Panc1 (cell line): ENCODE measurements around the gene PRKCQ. TPM values are rescaled to one million over a fixed set of nuclear protein-coding genes. Genes with fewer than 3 reads are reported as not detected.

Experiments
- ATAC-seq: fragments of 200-7000 bp; cut with Tn5 transposase; 2 replicates; pipeline ENCODE4 v1.9.1; 2020; ENCODE audit warnings: mild to moderate bottlenecking, moderate library complexity
- BruUV-seq: library from RNA; stranded (reverse); fragments of 400-500 nt; replicated peaks from 2 replicates; lab custom pipeline; 2021; lab: Mats Ljungman, UMichigan
- CTCF ChIA-PET: fragments of 300-600 bp; sonication (Branson Sonifier 250); formaldehyde crosslinking; loops from one replicate; lab custom pipeline; 2022; ENCODE audit warnings: antibody characterized with exemption; lab: Charles Lee
- POLR2A ChIA-PET: fragments of 300-600 bp; sonication (Branson Sonifier 250); formaldehyde crosslinking; loops from one replicate; lab custom pipeline; 2022; ENCODE audit warnings: antibody characterized with exemption; lab: Charles Lee
- DNase-seq: peaks from one replicate; pipeline ENCODE4 v3.0.0-alpha.2; 2010; ENCODE audit warnings: low read depth, low spot score
- H3K27ac ChIP-seq: 2 replicates; pipeline ENCODE4 v1.5.1; 2011; ENCODE audit warnings: mild to moderate bottlenecking, low read length, inconsistent platforms
- H3K27me3 ChIP-seq: fragments of 200-500 bp; sonication (Bioruptor generic); 2 replicates; pipeline ENCODE4 v1.6.0; 2014; ENCODE audit warnings: low read length, inconsistent platforms; ENCODE audit not compliant: control insufficient read depth, insufficient read depth
- H3K36me3 ChIP-seq: fragments of 200-500 bp; sonication (Bioruptor generic); 2 replicates; pipeline ENCODE4 v1.5.1; 2014; ENCODE audit warnings: inconsistent platforms, mild to moderate bottlenecking, low read length, moderate library complexity; ENCODE audit not compliant: control insufficient read depth, insufficient read depth
- H3K4me1 ChIP-seq: 2 replicates; pipeline ENCODE4 v1.5.1; 2011; ENCODE audit warnings: inconsistent platforms, mild to moderate bottlenecking, low read length, moderate library complexity; ENCODE audit not compliant: control insufficient read depth, insufficient read depth
- H3K4me3 ChIP-seq, 2 experiments: 2 replicates each; pipeline ENCODE4 v1.5.1; 2011 to 2012; ENCODE audit warnings: low read depth in 2 of 2, low read length in 2 of 2, mild to moderate bottlenecking in 2 of 2, inconsistent platforms in 1 of 2, moderate library complexity in 1 of 2
- H3K9me3 ChIP-seq: fragments of 200-500 bp; sonication (Bioruptor generic); 2 replicates; pipeline ENCODE4 v1.5.1; 2014; ENCODE audit warnings: low read depth, mild to moderate bottlenecking, inconsistent platforms, low read length, moderate library complexity; ENCODE audit not compliant: control insufficient read depth, insufficient read depth
- POLR2AphosphoS5 ChIP-seq: IDR thresholded peaks from 2 replicates; pipeline ENCODE4 v1.6.1; 2012; ENCODE audit warnings: mild to moderate bottlenecking, low read depth, low read length, moderate library complexity
- SIN3A ChIP-seq: IDR thresholded peaks from 2 replicates; pipeline ENCODE4 v1.6.1; 2012; ENCODE audit warnings: low read depth, mild to moderate bottlenecking, low read length, moderate library complexity, borderline replicate concordance; ENCODE audit not compliant: insufficient read depth
- TCF7L2 ChIP-seq: IDR thresholded peaks from 2 replicates; pipeline ENCODE4 v1.6.1; 2011; ENCODE audit warnings: mild to moderate bottlenecking, low read depth, low read length, inconsistent platforms
- in situ Hi-C: cut with HindIII; loops from 2 replicates; pipeline ENCODE4 v1.10.0; 2016; ENCODE audit warnings: low sequenced_read_pairs, low pct_unique_long_range_greater_than_20kb
- intact Hi-C: fragments of 100-400 bp; cut with micrococcal nuclease; formaldehyde crosslinking; loops from one replicate; pipeline ENCODE4 v1.10.0; 2022; ENCODE audit not compliant: unreplicated experiment
- total RNA-seq: library from RNA; stranded (reverse); gene quantifications from one replicate; pipeline ENCODE4 v1.2.1, GENCODE V29; 2021; ENCODE audit not compliant: unreplicated experiment
- TF ChIP-seq, protein P1 (sequence below), 2 experiments: IDR thresholded peaks; 2 replicates each; pipeline ENCODE4 v1.6.1; 2011 to 2012; ENCODE audit warnings: low read depth in 2 of 2, control low read depth in 1 of 2, low read length in 1 of 2, mild to moderate bottlenecking in 1 of 2, moderate library complexity in 1 of 2; ENCODE audit not compliant: insufficient read depth in 1 of 2
- TF ChIP-seq, protein P2 (sequence below): fragments of 450-650 bp; IDR thresholded peaks from 2 replicates; pipeline ENCODE4 v1.5.1; 2017; ENCODE audit warnings: mild to moderate bottlenecking

Gene PRKCQ
- total RNA-seq, 1 experiment from 2014 or later, result 0.23 TPM

DNA sequence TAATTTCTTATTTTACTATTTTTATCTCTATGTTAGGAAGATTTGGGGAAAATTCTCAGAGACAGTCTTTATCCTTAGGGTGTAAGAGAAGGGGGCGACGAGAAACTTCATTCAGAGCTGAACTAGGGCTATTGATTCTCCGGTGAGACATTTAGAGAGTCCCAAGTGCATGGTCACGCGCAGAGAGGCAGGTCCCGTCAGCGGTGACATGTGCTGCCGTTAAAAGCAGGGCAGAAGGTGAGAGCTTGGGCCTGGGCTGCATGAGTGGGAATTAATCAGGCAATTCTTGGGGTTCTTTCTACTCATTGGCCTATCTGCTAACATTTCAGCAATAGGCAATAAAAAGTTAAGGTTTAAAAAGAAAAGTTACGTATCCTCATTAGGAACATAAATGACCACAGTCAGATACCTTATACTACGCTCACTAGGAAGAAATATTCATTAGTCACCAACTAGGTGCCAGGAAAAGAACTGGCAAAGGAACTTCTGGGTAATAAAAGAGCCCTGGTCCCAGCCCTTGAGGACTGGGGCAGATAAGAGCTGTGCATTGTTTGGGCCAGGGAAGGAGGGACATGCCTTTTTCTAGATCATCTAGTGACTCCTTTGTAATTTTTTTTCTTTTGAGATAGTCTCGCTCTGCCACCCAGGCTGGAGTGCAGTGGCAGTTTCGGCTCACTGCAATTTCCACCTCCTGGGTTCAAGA lies 21.2 kb downstream of the PRKCQ start:
- Histone ChIP-seq H3K27ac (no peak overlapping the region), H3K27me3 (0 out of 2 replicates have a peak, but pooled peaks cover 2% of the 10 kb centered on the region), H3K4me1 (no peaks in the 10 kb centered on the region), H3K36me3 (no peaks in the 10 kb centered on the region), H3K4me3 (no peak overlapping the region), H3K9me3 (no peaks in the 10 kb centered on the region)
- TF ChIP-seq TCF7L2 (no peak), SIN3A (no peak), POLR2AphosphoS5 (no peak)
- TF ChIP-seq, protein P1, sequence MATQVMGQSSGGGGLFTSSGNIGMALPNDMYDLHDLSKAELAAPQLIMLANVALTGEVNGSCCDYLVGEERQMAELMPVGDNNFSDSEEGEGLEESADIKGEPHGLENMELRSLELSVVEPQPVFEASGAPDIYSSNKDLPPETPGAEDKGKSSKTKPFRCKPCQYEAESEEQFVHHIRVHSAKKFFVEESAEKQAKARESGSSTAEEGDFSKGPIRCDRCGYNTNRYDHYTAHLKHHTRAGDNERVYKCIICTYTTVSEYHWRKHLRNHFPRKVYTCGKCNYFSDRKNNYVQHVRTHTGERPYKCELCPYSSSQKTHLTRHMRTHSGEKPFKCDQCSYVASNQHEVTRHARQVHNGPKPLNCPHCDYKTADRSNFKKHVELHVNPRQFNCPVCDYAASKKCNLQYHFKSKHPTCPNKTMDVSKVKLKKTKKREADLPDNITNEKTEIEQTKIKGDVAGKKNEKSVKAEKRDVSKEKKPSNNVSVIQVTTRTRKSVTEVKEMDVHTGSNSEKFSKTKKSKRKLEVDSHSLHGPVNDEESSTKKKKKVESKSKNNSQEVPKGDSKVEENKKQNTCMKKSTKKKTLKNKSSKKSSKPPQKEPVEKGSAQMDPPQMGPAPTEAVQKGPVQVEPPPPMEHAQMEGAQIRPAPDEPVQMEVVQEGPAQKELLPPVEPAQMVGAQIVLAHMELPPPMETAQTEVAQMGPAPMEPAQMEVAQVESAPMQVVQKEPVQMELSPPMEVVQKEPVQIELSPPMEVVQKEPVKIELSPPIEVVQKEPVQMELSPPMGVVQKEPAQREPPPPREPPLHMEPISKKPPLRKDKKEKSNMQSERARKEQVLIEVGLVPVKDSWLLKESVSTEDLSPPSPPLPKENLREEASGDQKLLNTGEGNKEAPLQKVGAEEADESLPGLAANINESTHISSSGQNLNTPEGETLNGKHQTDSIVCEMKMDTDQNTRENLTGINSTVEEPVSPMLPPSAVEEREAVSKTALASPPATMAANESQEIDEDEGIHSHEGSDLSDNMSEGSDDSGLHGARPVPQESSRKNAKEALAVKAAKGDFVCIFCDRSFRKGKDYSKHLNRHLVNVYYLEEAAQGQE (IDR thresholded peaks at IDR 0.05; ENCODE audit: insufficient read depth in 1 of 2, low read depth in 2 of 2, low read length in 1 of 2), result no peak
- TF ChIP-seq, protein P2, sequence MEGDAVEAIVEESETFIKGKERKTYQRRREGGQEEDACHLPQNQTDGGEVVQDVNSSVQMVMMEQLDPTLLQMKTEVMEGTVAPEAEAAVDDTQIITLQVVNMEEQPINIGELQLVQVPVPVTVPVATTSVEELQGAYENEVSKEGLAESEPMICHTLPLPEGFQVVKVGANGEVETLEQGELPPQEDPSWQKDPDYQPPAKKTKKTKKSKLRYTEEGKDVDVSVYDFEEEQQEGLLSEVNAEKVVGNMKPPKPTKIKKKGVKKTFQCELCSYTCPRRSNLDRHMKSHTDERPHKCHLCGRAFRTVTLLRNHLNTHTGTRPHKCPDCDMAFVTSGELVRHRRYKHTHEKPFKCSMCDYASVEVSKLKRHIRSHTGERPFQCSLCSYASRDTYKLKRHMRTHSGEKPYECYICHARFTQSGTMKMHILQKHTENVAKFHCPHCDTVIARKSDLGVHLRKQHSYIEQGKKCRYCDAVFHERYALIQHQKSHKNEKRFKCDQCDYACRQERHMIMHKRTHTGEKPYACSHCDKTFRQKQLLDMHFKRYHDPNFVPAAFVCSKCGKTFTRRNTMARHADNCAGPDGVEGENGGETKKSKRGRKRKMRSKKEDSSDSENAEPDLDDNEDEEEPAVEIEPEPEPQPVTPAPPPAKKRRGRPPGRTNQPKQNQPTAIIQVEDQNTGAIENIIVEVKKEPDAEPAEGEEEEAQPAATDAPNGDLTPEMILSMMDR, result no peak
- ChIA-PET POLR2A (no interaction called here), CTCF (no interaction called here)
- intact Hi-C loops (no loop called here), in situ Hi-C loops (no loop called here)
- BruUV-seq, result no TSS peak
- DNase-seq (no peak), ATAC-seq (no peak)

DNA sequence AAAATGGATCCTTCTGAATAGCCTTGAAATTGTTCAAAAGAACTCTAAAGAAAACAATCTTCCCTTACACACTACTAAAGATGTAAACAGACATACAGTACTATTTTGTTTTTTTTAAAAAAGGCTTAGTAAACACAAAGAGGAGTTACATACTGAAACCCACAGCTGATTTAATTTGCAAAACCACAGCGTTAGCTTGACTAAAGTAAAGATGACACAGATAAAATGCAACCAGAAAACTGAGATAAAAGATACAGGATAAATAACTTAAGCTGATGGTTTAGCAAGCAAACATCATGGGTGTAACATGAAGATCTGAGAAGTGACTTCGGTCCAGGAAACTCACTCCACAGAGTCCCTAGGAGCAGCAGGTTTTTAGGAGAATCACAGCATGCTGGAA lies 21.8 kb downstream of the PRKCQ start:
- Histone ChIP-seq H3K9me3 (no peaks in the 10 kb centered on the region), H3K27me3 (0 out of 2 replicates have a peak, but pooled peaks cover 2% of the 10 kb centered on the region), H3K36me3 (no peaks in the 10 kb centered on the region), H3K4me1 (no peaks in the 10 kb centered on the region), H3K4me3 (no peak overlapping the region), H3K27ac (no peak overlapping the region)
- POLR2A ChIA-PET, result no interaction called here
- ATAC-seq (no peak), DNase-seq (no peak)
- CTCF ChIA-PET, result no interaction called here
- in situ Hi-C loops, result no loop called here
- TF ChIP-seq POLR2AphosphoS5 (no peak), TCF7L2 (no peak)
- TF ChIP-seq, protein P2, result no peak
- TF ChIP-seq, protein P1 (IDR thresholded peaks at IDR 0.05; ENCODE audit: insufficient read depth in 1 of 2, low read depth in 2 of 2, low read length in 1 of 2), result no peak
- intact Hi-C loops, result no loop called here
- BruUV-seq, result no TSS peak
